Kidney epithelial cell (primary cell): ENCODE results near the gene CCDC188. TPM values are rescaled to one million over a fixed set of nuclear protein-coding genes. Genes with fewer than 3 reads are reported as not detected.

ENCODE experiments used
- DNase-seq: peaks from one replicate; pipeline ENCODE4 v3.0.0-alpha.2; 2010; ENCODE audit warnings: low read depth
- H3K27me3 ChIP-seq: 2 replicates; pipeline ENCODE4 v1.6.0; 2011; ENCODE audit warnings: low read length; ENCODE audit not compliant: control insufficient read depth, insufficient read depth
- H3K36me3 ChIP-seq: 2 replicates; pipeline ENCODE4 v1.5.1; 2011; ENCODE audit warnings: low read length; ENCODE audit not compliant: control insufficient read depth, insufficient read depth
- H3K4me3 ChIP-seq: 2 replicates; pipeline ENCODE4 v1.5.1; 2011; ENCODE audit warnings: low read depth, mild to moderate bottlenecking, control low read depth, low read length
- CTCF ChIP-seq: IDR thresholded peaks from 2 replicates; pipeline ENCODE4 v1.5.1; 2011; ENCODE audit warnings: mild to moderate bottlenecking, moderate library complexity, low read length, control low read depth, inconsistent platforms; ENCODE audit not compliant: insufficient read depth, poor library complexity, severe bottlenecking
- total RNA-seq: library from RNA; depleted of rRNA; stranded (reverse); fragments of >200 nt; gene quantifications from 2 replicates; pipeline ENCODE4 v1.2.3, GENCODE V29; 2015

CCDC188 gene
- total RNA-seq, 1 donor from 2014 or later: 1.8 TPM

GRCh38 chr22:20135806-20136602, 14.9 kb downstream of the CCDC188 start:
- TF ChIP-seq CTCF: no peak
- H3K4me3 ChIP-seq: no peak overlapping the region
- DNase-seq: no peak
- no peaks in the 10 kb centered on the region for H3K27me3 ChIP-seq
- no peaks in the 10 kb centered on the region for H3K36me3 ChIP-seq

- H3K36me3 ChIP-seq: no peaks in the 10 kb centered on the region
- no peak for DNase-seq
- no peak overlapping the region for H3K4me3 ChIP-seq
- no peaks in the 10 kb centered on the region for H3K27me3 ChIP-seq
- no peak for TF ChIP-seq CTCF
Observed at GRCh38 chr22:20135265-20135664, 15.6 kb downstream of the CCDC188 start.

- no peaks in the 10 kb centered on the region for H3K36me3 ChIP-seq
- no peak overlapping the region for H3K4me3 ChIP-seq
- no peak for TF ChIP-seq CTCF
- no peaks in the 10 kb centered on the region for H3K27me3 ChIP-seq
- DNase-seq: no peak
Observed at GRCh38 chr22:20133930-20134549, 16.8 kb downstream of the CCDC188 start.

GRCh38 chr22:20132686-20133246, 18.1 kb downstream of the CCDC188 start:
- Histone ChIP-seq H3K4me3 (peak overlapping the region; percentile 78), H3K36me3 (no peaks in the 10 kb centered on the region), H3K27me3 (no peaks in the 10 kb centered on the region)
- TF ChIP-seq CTCF: no peak
- DNase-seq: no peak

- no peak for TF ChIP-seq CTCF
- Histone ChIP-seq H3K4me3 (peak overlapping the region; percentile 78), H3K27me3 (no peaks in the 10 kb centered on the region), H3K36me3 (no peaks in the 10 kb centered on the region)
- no peak for DNase-seq
Observed at GRCh38 chr22:20131859-20132685, 18.8 kb downstream of the CCDC188 start.
